GM12864 (cell line): ENCODE results near the gene EPHA6.

ENCODE experiments used
- DNase-seq: peaks from one replicate; pipeline ENCODE4 v3.0.0-alpha.2; 2011; ENCODE audit warnings: low read depth
- H3K4me3 ChIP-seq: 2 replicates; pipeline ENCODE4 v1.5.1; 2011; ENCODE audit warnings: mild to moderate bottlenecking, low read depth, low read length, control low read depth
- TF ChIP-seq, protein P1 (sequence below): IDR thresholded peaks from 2 replicates; pipeline ENCODE4 v1.5.1; 2011; ENCODE audit warnings: low read depth, mild to moderate bottlenecking, moderate library complexity, low read length, control low read depth, inconsistent platforms; ENCODE audit errors: missing control alignments

Gene EPHA6

DNA sequence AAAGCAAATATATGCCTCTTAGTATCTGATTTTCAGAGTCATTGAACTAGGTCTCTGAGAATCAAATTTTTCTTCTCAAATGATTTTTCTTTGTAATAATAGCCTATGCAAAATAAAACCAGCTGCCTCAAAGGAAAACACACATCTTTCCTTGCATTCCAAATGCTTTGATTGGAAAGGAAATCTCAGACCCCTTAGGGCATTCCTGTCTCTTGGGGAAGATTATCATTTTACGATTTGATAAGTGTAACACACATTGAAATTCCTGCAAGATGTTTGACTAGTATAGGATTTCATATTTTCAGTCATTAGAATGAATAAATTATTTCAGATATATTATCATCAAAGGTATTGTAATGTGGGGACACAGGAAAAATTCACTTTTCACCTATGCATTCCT lies 244.8 kb downstream of the EPHA6 start:
- no peak overlapping the region for H3K4me3 ChIP-seq
- DNase-seq = no peak
- TF ChIP-seq, protein P1, sequence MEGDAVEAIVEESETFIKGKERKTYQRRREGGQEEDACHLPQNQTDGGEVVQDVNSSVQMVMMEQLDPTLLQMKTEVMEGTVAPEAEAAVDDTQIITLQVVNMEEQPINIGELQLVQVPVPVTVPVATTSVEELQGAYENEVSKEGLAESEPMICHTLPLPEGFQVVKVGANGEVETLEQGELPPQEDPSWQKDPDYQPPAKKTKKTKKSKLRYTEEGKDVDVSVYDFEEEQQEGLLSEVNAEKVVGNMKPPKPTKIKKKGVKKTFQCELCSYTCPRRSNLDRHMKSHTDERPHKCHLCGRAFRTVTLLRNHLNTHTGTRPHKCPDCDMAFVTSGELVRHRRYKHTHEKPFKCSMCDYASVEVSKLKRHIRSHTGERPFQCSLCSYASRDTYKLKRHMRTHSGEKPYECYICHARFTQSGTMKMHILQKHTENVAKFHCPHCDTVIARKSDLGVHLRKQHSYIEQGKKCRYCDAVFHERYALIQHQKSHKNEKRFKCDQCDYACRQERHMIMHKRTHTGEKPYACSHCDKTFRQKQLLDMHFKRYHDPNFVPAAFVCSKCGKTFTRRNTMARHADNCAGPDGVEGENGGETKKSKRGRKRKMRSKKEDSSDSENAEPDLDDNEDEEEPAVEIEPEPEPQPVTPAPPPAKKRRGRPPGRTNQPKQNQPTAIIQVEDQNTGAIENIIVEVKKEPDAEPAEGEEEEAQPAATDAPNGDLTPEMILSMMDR = no peak

GRCh38 chr3:97066531-97066930 lies 252.1 kb downstream of the EPHA6 start:
- DNase-seq = no peak
- TF ChIP-seq, protein P1 = no peak
- H3K4me3 ChIP-seq = no peak overlapping the region

GRCh38 chr3:97070302-97070701 lies 255.9 kb downstream of the EPHA6 start:
- no peak overlapping the region for H3K4me3 ChIP-seq
- no peak for DNase-seq
- TF ChIP-seq, protein P1 = no peak

GRCh38 chr3:97074546-97074945 lies 260.2 kb downstream of the EPHA6 start:
- no peak for DNase-seq
- TF ChIP-seq, protein P1 = no peak
- H3K4me3 ChIP-seq = no peak overlapping the region

- DNase-seq = no peak
- TF ChIP-seq, protein P1 = no peak
- no peak overlapping the region for H3K4me3 ChIP-seq
Measured at GRCh38 chr3:97076673-97077072, 262.3 kb downstream of the EPHA6 start.

DNA sequence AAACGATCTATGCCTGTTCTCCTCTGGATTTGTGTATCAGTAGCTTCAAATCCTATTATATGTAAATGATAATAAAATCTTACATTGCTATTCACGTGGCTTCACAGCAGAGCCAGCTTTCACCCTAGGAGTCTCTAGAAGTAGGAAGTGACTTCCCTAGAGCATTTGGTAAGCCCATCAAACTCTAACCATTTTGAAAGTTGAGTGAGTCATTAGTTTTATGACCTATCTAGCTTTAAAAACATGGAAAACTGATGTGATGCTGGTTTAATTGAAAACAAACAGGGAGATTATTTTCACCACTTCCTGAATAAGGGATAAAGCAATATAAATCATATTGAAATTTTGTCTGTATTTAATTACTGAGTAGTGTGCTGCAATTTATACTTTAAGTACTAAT lies 275.2 kb downstream of the EPHA6 start:
- no peak overlapping the region for H3K4me3 ChIP-seq
- no peak for DNase-seq
- TF ChIP-seq, protein P1 = no peak

DNA sequence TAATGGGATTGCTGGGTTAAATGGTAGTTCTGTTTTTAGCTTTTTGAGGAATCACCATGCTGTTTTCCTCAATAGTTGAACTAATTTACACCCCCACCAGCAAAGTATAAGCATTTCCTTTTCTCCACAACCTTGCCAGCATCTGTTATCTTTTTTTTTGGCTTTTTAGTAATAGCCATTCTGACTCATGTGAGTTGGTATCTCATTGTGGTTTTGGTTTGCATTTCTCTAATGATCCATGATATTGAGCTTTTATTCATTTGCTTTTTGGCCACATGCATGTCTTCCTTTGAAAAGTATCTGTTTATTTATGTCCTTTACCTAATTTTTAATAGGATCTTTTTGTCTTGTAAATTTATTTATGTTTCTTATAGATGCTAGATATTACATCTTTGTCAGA lies 288.2 kb downstream of the EPHA6 start:
- TF ChIP-seq, protein P1 = no peak
- no peak overlapping the region for H3K4me3 ChIP-seq
- no peak for DNase-seq
